IMR-90 (cell line): ENCODE results near the gene WARS2. TPM values are rescaled to one million over a fixed set of nuclear protein-coding genes. Genes with fewer than 3 reads are reported as not detected.

Source experiments
- ATAC-seq: fragments of 200-7000 bp; cut with Tn5 transposase; 2 replicates; pipeline ENCODE4 v1.9.1; 2020; ENCODE audit warnings: low read depth, mild to moderate bottlenecking, moderate library complexity
- BruUV-seq: library from RNA; stranded (reverse); fragments of 400-500 nt; replicated peaks from 2 replicates; lab custom pipeline; 2021; lab: Mats Ljungman, UMichigan
- CTCF ChIA-PET: fragments of 300-600 bp; formaldehyde crosslinking; extraction: SDS; loops from one replicate; lab custom pipeline; 2021; ENCODE audit warnings: antibody characterized with exemption; lab: Yijun Ruan, JAX
- POLR2A ChIA-PET: fragments of 300-600 bp; sonication (Branson Sonifier 250); formaldehyde crosslinking; loops from one replicate; lab custom pipeline; 2022; ENCODE audit warnings: antibody characterized with exemption; ENCODE audit not compliant: unreplicated experiment; lab: Charles Lee
- DNase-seq: peaks from one replicate; pipeline ENCODE4 v3.0.0; 2013
- H2AFZ ChIP-seq: replicated peaks from 2 replicates; pipeline ENCODE3; 2013; ENCODE audit warnings: low read length, mild to moderate bottlenecking; ENCODE audit not compliant: poor library complexity
- H2AK5ac ChIP-seq: 2 replicates; pipeline ENCODE4 v1.6.1; 2013; ENCODE audit warnings: low read depth, low read length, inconsistent platforms
- H2AK9ac ChIP-seq: replicated peaks from 2 replicates; pipeline ENCODE3; 2013; ENCODE audit warnings: mild to moderate bottlenecking, low read depth, low read length, moderate library complexity; ENCODE audit not compliant: poor library complexity
- H2BK120ac ChIP-seq: 2 replicates; pipeline ENCODE4 v1.6.1; 2013; ENCODE audit warnings: low read depth, low read length, inconsistent platforms
- H2BK15ac ChIP-seq: 3 replicates; pipeline ENCODE4 v1.6.1; 2013; ENCODE audit warnings: low read depth, low read length, inconsistent platforms
- H2BK20ac ChIP-seq: 2 replicates; pipeline ENCODE4 v1.6.1; 2013; ENCODE audit warnings: low read depth, mild to moderate bottlenecking, inconsistent platforms, low read length, moderate library complexity
- H2BK5ac ChIP-seq: 2 replicates; pipeline ENCODE4 v1.6.1; 2013; ENCODE audit warnings: mild to moderate bottlenecking, low read depth, low read length, inconsistent platforms; ENCODE audit not compliant: poor library complexity, severe bottlenecking
- H3K14ac ChIP-seq: replicated peaks from 2 replicates; pipeline ENCODE4 v1.6.1; 2013; ENCODE audit warnings: low read depth, low read length, inconsistent platforms
- H3K18ac ChIP-seq: 2 replicates; pipeline ENCODE4 v1.6.1; 2013; ENCODE audit warnings: low read depth, low read length, control low read depth
- H3K23ac ChIP-seq: 2 replicates; pipeline ENCODE4 v1.6.1; 2013; ENCODE audit warnings: low read depth, low read length, inconsistent platforms
- H3K27ac ChIP-seq: 2 replicates; pipeline ENCODE4 v1.5.1; 2013; ENCODE audit warnings: mild to moderate bottlenecking, control low read depth, low read length; ENCODE audit not compliant: insufficient read depth
- H3K27me3 ChIP-seq: 2 replicates; pipeline ENCODE4 v1.6.1; 2013; ENCODE audit warnings: low read length; ENCODE audit not compliant: control insufficient read depth, insufficient read depth
- H3K36me3 ChIP-seq: 2 replicates; pipeline ENCODE4 v1.6.1; 2013; ENCODE audit warnings: low read length, mixed read lengths; ENCODE audit not compliant: control insufficient read depth, insufficient read depth
- H3K4ac ChIP-seq: 2 replicates; pipeline ENCODE4 v1.6.1; 2013; ENCODE audit warnings: low read depth, low read length, inconsistent platforms
- H3K4me1 ChIP-seq: 2 replicates; pipeline ENCODE4 v1.6.1; 2013; ENCODE audit warnings: low read length, mixed read lengths; ENCODE audit not compliant: control insufficient read depth, insufficient read depth
- H3K4me2 ChIP-seq: 2 replicates; pipeline ENCODE4 v1.6.1; 2013; ENCODE audit warnings: low read depth, mild to moderate bottlenecking, control low read depth, low read length, moderate library complexity
- H3K4me3 ChIP-seq: 2 replicates; pipeline ENCODE4 v1.5.1; 2013; ENCODE audit warnings: low read depth, mild to moderate bottlenecking, control low read depth, low read length, moderate library complexity; ENCODE audit not compliant: insufficient read depth
- H3K56ac ChIP-seq: 2 replicates; pipeline ENCODE4 v1.6.1; 2013; ENCODE audit warnings: low read length, inconsistent platforms; ENCODE audit not compliant: insufficient read depth; ENCODE audit errors: extremely low read depth
- H3K79me1 ChIP-seq, 2 experiments: 2 replicates each; pipeline ENCODE4 v1.6.1; 2013; ENCODE audit warnings: low read length in 2 of 2, inconsistent platforms in 1 of 2, low read depth in 1 of 2
- H3K9ac ChIP-seq: 2 replicates; pipeline ENCODE4 v1.6.1; 2013; ENCODE audit warnings: low read depth, low read length, control low read depth
- H3K9me1 ChIP-seq: 2 replicates; pipeline ENCODE4 v1.6.1; 2013; ENCODE audit warnings: low read length, inconsistent platforms; ENCODE audit not compliant: insufficient read depth
- H3K9me3 ChIP-seq: 2 replicates; pipeline ENCODE4 v1.6.1; 2013; ENCODE audit warnings: low read length; ENCODE audit not compliant: control insufficient read depth, insufficient read depth
- H4K20me1 ChIP-seq: 2 replicates; pipeline ENCODE4 v1.6.1; 2013; ENCODE audit warnings: low read length, inconsistent platforms; ENCODE audit not compliant: insufficient read depth
- H4K5ac ChIP-seq: 2 replicates; pipeline ENCODE4 v1.6.1; 2013; ENCODE audit warnings: mild to moderate bottlenecking, low read depth, low read length, control low read depth
- H4K8ac ChIP-seq, 2 experiments: 2 replicates each; pipeline ENCODE4 v1.6.1; 2013; ENCODE audit warnings: low read depth in 2 of 2, low read length in 2 of 2, control low read depth in 1 of 2, inconsistent platforms in 1 of 2
- H4K91ac ChIP-seq: 2 replicates; pipeline ENCODE4 v1.6.1; 2013; ENCODE audit warnings: low read depth, low read length, inconsistent platforms; ENCODE audit not compliant: insufficient read depth
- BHLHE40 ChIP-seq: fragments of 150-350 bp; IDR thresholded peaks from 2 replicates; pipeline ENCODE4 v1.6.1; 2016; ENCODE audit warnings: mild to moderate bottlenecking, low read depth, low read length
- CEBPB ChIP-seq: IDR thresholded peaks from 2 replicates; pipeline ENCODE4 v1.6.1; 2012; ENCODE audit warnings: low read depth, low read length, improper control_type of control experiment
- CHD1 ChIP-seq: IDR thresholded peaks from 2 replicates; pipeline ENCODE4 v1.6.1; 2012; ENCODE audit warnings: low read depth, low read length, improper control_type of control experiment
- FOS ChIP-seq: fragments of 150-350 bp; IDR thresholded peaks from 2 replicates; pipeline ENCODE4 v1.6.1; 2016; ENCODE audit warnings: low read depth, low read length
- MAFK ChIP-seq: IDR thresholded peaks from 2 replicates; pipeline ENCODE4 v1.6.1; 2012; ENCODE audit warnings: low read depth, low read length, improper control_type of control experiment
- MAZ ChIP-seq: IDR thresholded peaks from 2 replicates; pipeline ENCODE4 v1.6.1; 2012; ENCODE audit warnings: low read depth, mild to moderate bottlenecking, low read length, improper control_type of control experiment, moderate library complexity, borderline replicate concordance
- NFE2L2 ChIP-seq: fragments of 150-350 bp; IDR thresholded peaks from 2 replicates; pipeline ENCODE4 v1.6.1; 2016; ENCODE audit warnings: low read depth, mild to moderate bottlenecking, low read length
- POLR2A ChIP-seq: IDR thresholded peaks from 2 replicates; pipeline ENCODE4 v1.6.1; 2012; ENCODE audit warnings: mild to moderate bottlenecking, low read depth, low read length
- RAD21 ChIP-seq: IDR thresholded peaks from 2 replicates; pipeline ENCODE4 v1.6.1; 2012; ENCODE audit warnings: low read length, improper control_type of control experiment
- RCOR1 ChIP-seq: IDR thresholded peaks from 2 replicates; pipeline ENCODE4 v1.6.1; 2012; ENCODE audit warnings: mild to moderate bottlenecking, low read length, improper control_type of control experiment; ENCODE audit not compliant: insufficient replicate concordance
- RFX5 ChIP-seq: IDR thresholded peaks from 2 replicates; pipeline ENCODE4 v1.8.0; 2012; ENCODE audit warnings: low read depth, mild to moderate bottlenecking, low read length, moderate library complexity
- SMC3 ChIP-seq: fragments of 150-350 bp; IDR thresholded peaks from 2 replicates; pipeline ENCODE4 v1.6.1; 2016; ENCODE audit warnings: low read depth, mild to moderate bottlenecking, antibody characterized with exemption, low read length, moderate library complexity
- USF2 ChIP-seq: fragments of 150-350 bp; IDR thresholded peaks from 2 replicates; pipeline ENCODE4 v1.6.1; 2017; ENCODE audit warnings: mild to moderate bottlenecking, antibody characterized with exemption, low read length, low read depth
- WGBS, 2 experiments: methylation state at CpG; one replicate each; pipeline versions ENCODE4 v1.1.5 to v1.1.7; 2013; ENCODE audit warnings: missing lambda C conversion rate in 2 of 2; ENCODE audit not compliant: insufficient read length in 1 of 2; ENCODE audit errors: extremely low coverage in 2 of 2; 5-methylcytosine and 5-hydroxymethylcytosine counted together
- dilution Hi-C: fragments of 300-500 bp; cut with HindIII; formaldehyde crosslinking; loops from one replicate; pipeline ENCODE4 v1.14.3; 2018; ENCODE audit warnings: low sequenced_read_pairs; ENCODE audit not compliant: unreplicated experiment
- in situ Hi-C: fragments of 300-500 bp; cut with MboI; formaldehyde crosslinking; loops from 3 replicates; pipeline ENCODE4 v1.14.3; 2019; ENCODE audit warnings: low sequenced_read_pairs, inconsistent platforms, mixed read lengths
- intact Hi-C: fragments of 100-400 bp; cut with micrococcal nuclease; formaldehyde crosslinking; loops from 2 replicates; pipeline ENCODE4 v1.10.0; 2022
- polyA plus RNA-seq, 3 experiments: library from polyadenylated mRNA; depleted of rRNA; stranded (reverse); fragments of >200 nt; gene quantifications; 2 replicates each; pipeline ENCODE4 v1.2.3, GENCODE V29; 2012; ENCODE audit warnings: low replicate concordance in 1 of 3
- total RNA-seq: library from RNA; depleted of rRNA; stranded (reverse); fragments of >200 nt; gene quantifications from 2 replicates; pipeline ENCODE4 v1.2.3, GENCODE V29; 2012
- TF ChIP-seq, protein P1 (sequence below): fragments of 150-350 bp; IDR thresholded peaks from 2 replicates; pipeline ENCODE4 v1.6.1; 2016; ENCODE audit warnings: low read depth, mild to moderate bottlenecking, low read length, moderate library complexity, borderline replicate concordance

The WARS2 gene
- total and polyA plus RNA-seq, 2 of the 4 experiments (the other 2 are of a cell fraction): 5.7 to 20.3 TPM

DNA sequence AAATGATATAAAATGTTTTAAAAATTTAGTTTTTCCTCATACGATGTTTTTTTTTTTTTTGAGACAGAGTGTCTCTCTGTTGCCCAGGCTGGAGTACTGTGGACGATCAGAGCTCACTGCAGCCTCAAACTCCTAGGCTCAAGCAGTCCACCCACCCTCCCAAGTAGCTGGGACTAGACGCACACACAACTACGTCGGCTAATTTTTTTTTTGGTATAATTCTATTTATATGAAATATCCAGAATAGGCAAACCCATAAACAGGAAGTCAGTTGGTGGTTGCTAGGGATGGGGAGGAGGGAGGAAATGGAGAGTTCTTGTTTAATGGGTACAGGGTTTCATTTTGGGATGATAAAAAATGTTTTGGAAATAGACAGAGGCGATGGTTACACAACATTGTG is 56.5 kb downstream of the WARS2 start:
- H3K56ac ChIP-seq: no peak overlapping the region
- in situ Hi-C loops: no loop called here
- CTCF ChIA-PET: no interaction called here
- H3K4me1 ChIP-seq: no peaks in the 10 kb centered on the region
- H2AFZ ChIP-seq: no peak overlapping the region
- no peak overlapping the region for H4K5ac ChIP-seq
- no peaks in the 10 kb centered on the region for H3K36me3 ChIP-seq
- H3K9ac ChIP-seq: no peak overlapping the region
- no peaks in the 10 kb centered on the region for H3K27me3 ChIP-seq
- ATAC-seq: no peak
- no peak overlapping the region for H2BK120ac ChIP-seq
- no peaks in the 10 kb centered on the region for H3K9me3 ChIP-seq
- H2BK5ac ChIP-seq: no peak overlapping the region
- no peaks in the 10 kb centered on the region for H4K20me1 ChIP-seq
- no CpG with 5 or more reads among the region's 6 CpGs for WGBS, 2 experiments
- H3K9me1 ChIP-seq: no peaks in the 10 kb centered on the region; the same call in 1 of the 2 replicates
- no peak overlapping the region for H2AK5ac ChIP-seq
- no peak overlapping the region for H3K4me2 ChIP-seq
- no peak overlapping the region for H2BK20ac ChIP-seq
- no peak for DNase-seq
- no peaks in the 10 kb centered on the region; a peak in 1 of 4 replicates for H3K79me1 ChIP-seq
- H4K91ac ChIP-seq: no peak overlapping the region
- no peak overlapping the region for H2AK9ac ChIP-seq
- H2BK15ac ChIP-seq: no peak overlapping the region
- no peak overlapping the region for H4K8ac ChIP-seq
- intact Hi-C loops: loop anchor here (5.0 kb wide), 1 partner anchor 48 kb away; no protein-coding TSS in a partner anchor
- TF ChIP-seq USF2 (no peak), NFE2L2 (no peak), SMC3 (no peak), MAZ (no peak), RCOR1 (no peak), BHLHE40 (no peak), RAD21 (no peak), POLR2A (no peak), MAFK (no peak), CHD1 (no peak), FOS (no peak), RFX5 (no peak), CEBPB (no peak)
- TF ChIP-seq, protein P1, sequence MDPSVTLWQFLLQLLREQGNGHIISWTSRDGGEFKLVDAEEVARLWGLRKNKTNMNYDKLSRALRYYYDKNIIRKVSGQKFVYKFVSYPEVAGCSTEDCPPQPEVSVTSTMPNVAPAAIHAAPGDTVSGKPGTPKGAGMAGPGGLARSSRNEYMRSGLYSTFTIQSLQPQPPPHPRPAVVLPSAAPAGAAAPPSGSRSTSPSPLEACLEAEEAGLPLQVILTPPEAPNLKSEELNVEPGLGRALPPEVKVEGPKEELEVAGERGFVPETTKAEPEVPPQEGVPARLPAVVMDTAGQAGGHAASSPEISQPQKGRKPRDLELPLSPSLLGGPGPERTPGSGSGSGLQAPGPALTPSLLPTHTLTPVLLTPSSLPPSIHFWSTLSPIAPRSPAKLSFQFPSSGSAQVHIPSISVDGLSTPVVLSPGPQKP: no peak
- no peak overlapping the region for H3K4me3 ChIP-seq
- no peak overlapping the region for H3K27ac ChIP-seq
- dilution Hi-C loops: no loop called here
- no peak overlapping the region for H3K23ac ChIP-seq
- no peak overlapping the region for H3K4ac ChIP-seq
- H3K14ac ChIP-seq: no peak overlapping the region
- POLR2A ChIA-PET: no interaction called here
- no peak overlapping the region for H3K18ac ChIP-seq
- no TSS peak for BruUV-seq
